ENCODE data around the gene CETN1. TPM values are rescaled to one million over a fixed set of nuclear protein-coding genes. Genes with fewer than 3 reads are reported as not detected.

The CETN1 gene
- total RNA-seq, 6 experiments from 2014 or later, result not detected

DNA sequence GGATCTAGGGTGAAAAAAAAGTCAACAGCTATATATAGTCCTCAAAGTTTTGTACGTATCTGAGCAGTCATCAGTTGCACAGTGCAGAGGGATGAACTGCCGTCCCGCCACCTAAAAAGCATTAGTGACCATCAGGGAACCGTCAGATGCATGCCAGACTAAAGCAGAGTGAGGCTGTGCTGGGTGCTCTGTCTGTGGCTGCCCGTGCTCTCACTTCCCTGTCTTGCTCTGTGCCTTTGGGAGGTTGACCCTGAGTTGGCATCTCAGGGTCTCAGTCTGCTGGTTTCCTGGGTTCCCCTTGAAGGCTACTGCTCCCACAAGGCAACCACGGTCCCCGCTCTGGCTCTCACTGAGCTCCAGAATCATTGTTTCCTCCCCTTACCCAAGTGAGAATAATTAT is 27.8 kb downstream of the CETN1 start:
- Mint-ChIP-seq H3K4me1 (ENCODE audit: low read depth) (no peaks in the 10 kb centered on the region), H3K36me3 (ENCODE audit: low read depth) (no peaks in the 10 kb centered on the region), H3K9me3 (no peaks in the 10 kb centered on the region), H3K4me3 (no peak overlapping the region), H3K27me3 (ENCODE audit: insufficient read depth) (peaks cover 19% of the 10 kb centered on the region), H3K27ac (no peak overlapping the region)
- no peak for DNase-seq
- TF ChIP-seq, protein P1, sequence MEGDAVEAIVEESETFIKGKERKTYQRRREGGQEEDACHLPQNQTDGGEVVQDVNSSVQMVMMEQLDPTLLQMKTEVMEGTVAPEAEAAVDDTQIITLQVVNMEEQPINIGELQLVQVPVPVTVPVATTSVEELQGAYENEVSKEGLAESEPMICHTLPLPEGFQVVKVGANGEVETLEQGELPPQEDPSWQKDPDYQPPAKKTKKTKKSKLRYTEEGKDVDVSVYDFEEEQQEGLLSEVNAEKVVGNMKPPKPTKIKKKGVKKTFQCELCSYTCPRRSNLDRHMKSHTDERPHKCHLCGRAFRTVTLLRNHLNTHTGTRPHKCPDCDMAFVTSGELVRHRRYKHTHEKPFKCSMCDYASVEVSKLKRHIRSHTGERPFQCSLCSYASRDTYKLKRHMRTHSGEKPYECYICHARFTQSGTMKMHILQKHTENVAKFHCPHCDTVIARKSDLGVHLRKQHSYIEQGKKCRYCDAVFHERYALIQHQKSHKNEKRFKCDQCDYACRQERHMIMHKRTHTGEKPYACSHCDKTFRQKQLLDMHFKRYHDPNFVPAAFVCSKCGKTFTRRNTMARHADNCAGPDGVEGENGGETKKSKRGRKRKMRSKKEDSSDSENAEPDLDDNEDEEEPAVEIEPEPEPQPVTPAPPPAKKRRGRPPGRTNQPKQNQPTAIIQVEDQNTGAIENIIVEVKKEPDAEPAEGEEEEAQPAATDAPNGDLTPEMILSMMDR (IDR thresholded peaks at IDR 0.05), result no peak

DNA sequence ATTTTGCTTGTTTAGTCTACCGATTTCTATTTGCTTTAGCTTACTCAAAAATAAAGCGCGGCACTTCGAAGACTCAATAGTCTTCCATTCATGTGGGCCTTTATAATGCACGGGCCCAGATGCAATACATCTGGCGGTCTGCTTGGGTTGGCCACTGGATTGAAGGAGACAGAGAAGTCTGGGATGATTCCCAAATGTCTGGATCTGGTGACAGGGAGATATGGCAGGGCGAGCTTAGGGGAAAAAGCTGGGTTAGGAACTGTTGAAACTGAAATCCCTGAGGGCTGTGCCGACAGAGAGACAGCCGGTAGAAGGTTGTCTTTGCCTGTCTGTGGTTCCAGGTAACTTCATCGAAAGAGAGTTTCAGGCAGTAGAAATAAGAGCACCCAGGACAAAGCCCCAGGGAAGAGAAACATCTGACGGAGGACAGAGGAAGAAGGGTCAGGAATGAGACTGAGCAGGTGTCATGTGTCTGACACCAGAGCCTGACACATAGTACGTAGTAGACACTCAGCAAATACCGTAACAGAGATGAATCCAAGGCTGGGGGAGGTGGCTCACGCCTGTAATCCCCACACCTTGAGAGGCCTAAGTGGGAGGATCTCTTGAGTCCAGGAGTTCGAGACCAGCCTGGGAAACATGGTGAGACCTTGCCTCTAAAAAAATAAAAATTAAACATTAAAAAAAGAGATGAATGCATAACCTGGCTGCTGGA is 30.2 kb downstream of the CETN1 start:
- H3K9me3 Mint-ChIP-seq, result no peaks in the 10 kb centered on the region
- no peaks in the 10 kb centered on the region for H3K4me1 Mint-ChIP-seq (ENCODE audit: low read depth)
- H3K36me3 Mint-ChIP-seq (ENCODE audit: low read depth), result no peaks in the 10 kb centered on the region
- peaks cover 23% of the 10 kb centered on the region for H3K27me3 Mint-ChIP-seq (ENCODE audit: insufficient read depth)
- no peak overlapping the region for H3K4me3 Mint-ChIP-seq
- H3K27ac Mint-ChIP-seq, result no peak overlapping the region
- DNase-seq, result no peak
- TF ChIP-seq, protein P1 (IDR thresholded peaks at IDR 0.05), result no peak

DNA sequence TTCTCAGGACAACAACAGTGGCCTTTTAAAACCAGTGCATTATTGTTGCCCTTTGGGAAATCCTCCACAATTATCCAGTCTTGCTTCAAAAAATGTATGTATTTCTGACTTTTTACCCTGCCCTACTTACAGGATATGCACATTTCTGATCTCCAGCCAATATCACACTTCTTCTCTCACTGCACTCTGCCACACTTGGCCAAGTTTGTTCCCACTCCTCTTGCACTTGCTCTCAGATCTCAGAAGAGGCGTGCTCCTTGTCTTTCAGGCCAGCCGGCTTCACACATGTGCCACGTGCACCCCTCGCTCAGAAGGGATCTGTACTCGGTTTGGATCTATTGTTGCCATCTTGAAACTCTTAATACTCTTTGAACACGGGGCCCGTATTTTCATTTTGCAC is 32.0 kb downstream of the CETN1 start:
- no peaks in the 10 kb centered on the region for H3K9me3 Mint-ChIP-seq

DNA sequence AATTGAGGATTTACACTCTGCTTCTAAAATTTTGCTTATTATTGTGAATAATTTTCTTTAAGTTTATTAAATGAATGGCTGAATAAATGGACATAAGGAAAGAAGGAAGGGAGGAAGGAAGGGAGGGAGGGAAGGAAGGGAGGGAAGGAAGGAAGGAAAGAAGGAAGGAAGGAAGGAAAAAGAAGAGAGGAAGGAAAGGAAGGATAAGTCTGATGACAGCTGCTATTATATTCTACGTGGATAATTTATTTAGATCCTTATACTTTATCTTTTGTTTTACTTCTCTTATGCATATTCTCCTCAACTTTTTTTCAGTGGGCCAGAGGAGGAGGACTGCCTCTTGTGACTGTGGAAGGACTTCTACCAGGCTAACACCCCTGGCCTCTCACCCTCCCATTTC is 34.0 kb downstream of the CETN1 start:
- Mint-ChIP-seq H3K27ac (no peak overlapping the region), H3K4me3 (no peak overlapping the region), H3K4me1 (ENCODE audit: low read depth) (peaks cover 5% of the 10 kb centered on the region; the same call in 1 of the 2 replicates), H3K36me3 (ENCODE audit: low read depth) (no peaks in the 10 kb centered on the region), H3K9me3 (no peaks in the 10 kb centered on the region), H3K27me3 (ENCODE audit: insufficient read depth) (peaks cover 28% of the 10 kb centered on the region)
- TF ChIP-seq, protein P1 (IDR thresholded peaks at IDR 0.05), result no peak
- no peak for DNase-seq

More for the DNA sequence above, 32.0 kb downstream of the CETN1 start:
- TF ChIP-seq, protein P1 (IDR thresholded peaks at IDR 0.05), result no peak
- H3K27me3 Mint-ChIP-seq (ENCODE audit: insufficient read depth), result peaks cover 21% of the 10 kb centered on the region
- H3K27ac Mint-ChIP-seq, result no peak overlapping the region
- no peak overlapping the region for H3K4me3 Mint-ChIP-seq
- no peak for DNase-seq
- no peaks in the 10 kb centered on the region for H3K36me3 Mint-ChIP-seq (ENCODE audit: low read depth)
- peaks cover 5% of the 10 kb centered on the region; the same call in 1 of the 2 replicates for H3K4me1 Mint-ChIP-seq (ENCODE audit: low read depth)

DNA sequence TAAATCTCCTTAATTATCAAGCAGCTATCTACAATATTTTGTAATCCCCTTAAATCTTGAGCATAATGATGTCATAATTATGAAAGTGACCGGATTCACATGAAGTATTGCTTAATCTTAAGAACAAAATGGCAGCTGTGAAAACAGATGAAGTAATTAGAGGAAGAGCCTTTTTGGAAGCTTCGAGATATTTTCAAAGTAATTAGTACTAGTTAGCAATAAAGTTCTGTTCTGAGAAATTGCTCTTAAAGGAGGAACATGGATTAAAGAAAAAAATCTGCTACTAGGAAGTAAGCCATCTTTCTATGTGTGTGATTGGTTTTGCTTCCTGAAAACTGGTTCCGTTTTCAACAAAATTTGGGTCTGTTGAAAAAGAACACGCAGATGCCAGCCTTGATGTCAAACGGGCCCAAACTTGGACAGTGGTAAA is 34.9 kb downstream of the CETN1 start:
- Mint-ChIP-seq H3K9me3 (no peaks in the 10 kb centered on the region), H3K27me3 (ENCODE audit: insufficient read depth) (peaks cover 31% of the 10 kb centered on the region), H3K36me3 (ENCODE audit: low read depth) (no peaks in the 10 kb centered on the region), H3K4me3 (no peak overlapping the region), H3K4me1 (ENCODE audit: low read depth) (peaks cover 5% of the 10 kb centered on the region; the same call in 1 of the 2 replicates), H3K27ac (no peak overlapping the region)
- TF ChIP-seq, protein P1 (IDR thresholded peaks at IDR 0.05), result no peak
- DNase-seq, result no peak
